H9 (cell line): ENCODE data around the gene ZNG1F. TPM values are rescaled to one million over a fixed set of nuclear protein-coding genes. Genes with fewer than 3 reads are reported as not detected.
"Not testable (repeated sequence)": the region's sequence is repeated elsewhere in the genome, so short reads cannot be mapped to it uniquely, and the experiment has no call there.

Experiments
- DNase-seq: peaks from one replicate; pipeline ENCODE4 v3.0.0-alpha.2; 2017
- H2AFZ ChIP-seq: one replicate; pipeline ENCODE4 v1.6.1; 2013; ENCODE audit warnings: mild to moderate bottlenecking, low read length, control low read depth, moderate library complexity
- H2AK5ac ChIP-seq: 2 replicates; pipeline ENCODE4 v1.6.1; 2013; ENCODE audit warnings: low read length, control low read depth, mixed read lengths; ENCODE audit not compliant: insufficient read length
- H2BK120ac ChIP-seq: one replicate; pipeline ENCODE4 v1.6.1; 2013; ENCODE audit warnings: low read depth, mild to moderate bottlenecking, low read length, control low read depth, inconsistent platforms; ENCODE audit not compliant: poor library complexity, severe bottlenecking
- H2BK12ac ChIP-seq: 2 replicates; pipeline ENCODE4 v1.6.1; 2013; ENCODE audit warnings: low read length, control low read depth, mixed read lengths, low read depth; ENCODE audit not compliant: insufficient read length
- H2BK15ac ChIP-seq: 2 replicates; pipeline ENCODE4 v1.6.1; 2013; ENCODE audit warnings: low read depth, low read length, control low read depth
- H2BK20ac ChIP-seq: one replicate; pipeline ENCODE4 v1.6.1; 2013; ENCODE audit warnings: low read depth, mild to moderate bottlenecking, low read length, control low read depth, inconsistent platforms; ENCODE audit not compliant: poor library complexity, severe bottlenecking
- H2BK5ac ChIP-seq: 2 replicates; pipeline ENCODE4 v1.6.1; 2013; ENCODE audit warnings: low read length, control low read depth, mixed read lengths; ENCODE audit not compliant: insufficient read length
- H3K14ac ChIP-seq: 2 replicates; pipeline ENCODE4 v1.6.1; 2013; ENCODE audit warnings: low read length, control low read depth; ENCODE audit not compliant: insufficient read depth
- H3K18ac ChIP-seq: 2 replicates; pipeline ENCODE4 v1.6.1; 2013; ENCODE audit warnings: low read depth, mild to moderate bottlenecking, mixed read lengths, low read length, control low read depth; ENCODE audit not compliant: insufficient read length
- H3K23ac ChIP-seq: 2 replicates; pipeline ENCODE4 v1.6.1; 2013; ENCODE audit warnings: low read length, control low read depth, mixed read lengths, low read depth; ENCODE audit not compliant: insufficient read length
- H3K23me2 ChIP-seq: 2 replicates; pipeline ENCODE4 v1.6.1; 2013; ENCODE audit warnings: low read depth, mild to moderate bottlenecking, mixed read lengths, low read length, control low read depth; ENCODE audit not compliant: insufficient read length, poor library complexity, severe bottlenecking
- H3K27ac ChIP-seq: 2 replicates; pipeline ENCODE4 v1.5.1; 2013; ENCODE audit warnings: low read length, control low read depth, mixed read lengths, low read depth; ENCODE audit not compliant: insufficient read length
- H3K27me3 ChIP-seq: 2 replicates; pipeline ENCODE4 v1.6.1; 2013; ENCODE audit warnings: low read length, control low read depth, inconsistent platforms; ENCODE audit not compliant: insufficient read depth
- H3K4ac ChIP-seq: 2 replicates; pipeline ENCODE4 v1.6.1; 2013; ENCODE audit warnings: low read depth, mild to moderate bottlenecking, control low read depth, inconsistent platforms, low read length, moderate library complexity
- H3K4me1 ChIP-seq: 2 replicates; pipeline ENCODE4 v1.6.1; 2013; ENCODE audit warnings: low read length, control low read depth, inconsistent platforms; ENCODE audit not compliant: insufficient read depth
- H3K4me2 ChIP-seq: 2 replicates; pipeline ENCODE4 v1.6.1; 2013; ENCODE audit warnings: low read length, control low read depth, mixed read lengths; ENCODE audit not compliant: insufficient read length, insufficient read depth
- H3K56ac ChIP-seq: 2 replicates; pipeline ENCODE4 v1.6.1; 2013; ENCODE audit warnings: low read depth, mild to moderate bottlenecking, mixed read lengths, low read length, control low read depth; ENCODE audit not compliant: insufficient read length
- H3K79me1 ChIP-seq: 2 replicates; pipeline ENCODE4 v1.6.1; 2013; ENCODE audit warnings: low read depth, mild to moderate bottlenecking, moderate library complexity, low read length, control low read depth, inconsistent platforms; ENCODE audit not compliant: insufficient read depth, poor library complexity, severe bottlenecking
- H3K79me2 ChIP-seq: 2 replicates; pipeline ENCODE4 v1.6.1; 2013; ENCODE audit warnings: low read length, control low read depth, inconsistent platforms; ENCODE audit not compliant: insufficient read depth
- H3K9ac ChIP-seq: 2 replicates; pipeline ENCODE4 v1.6.1; 2013; ENCODE audit warnings: low read length, control low read depth, mixed read lengths; ENCODE audit not compliant: insufficient read length; ENCODE audit errors: extremely low read depth
- H3K9me3 ChIP-seq: one replicate; pipeline ENCODE4 v1.6.1; 2013; ENCODE audit warnings: low read depth, low read length, inconsistent platforms; ENCODE audit not compliant: control insufficient read depth
- H3T11ph ChIP-seq: one replicate; pipeline ENCODE4 v1.6.1; 2013; ENCODE audit warnings: mild to moderate bottlenecking, low read length, control low read depth, inconsistent platforms
- H4K20me1 ChIP-seq: one replicate; pipeline ENCODE4 v1.6.1; 2013; ENCODE audit not compliant: control insufficient read depth, insufficient read length, insufficient read depth
- H4K5ac ChIP-seq: 2 replicates; pipeline ENCODE4 v1.6.1; 2013; ENCODE audit warnings: low read depth, mild to moderate bottlenecking, mixed read lengths, low read length, control low read depth; ENCODE audit not compliant: insufficient read length
- H4K8ac ChIP-seq: replicated peaks from 2 replicates; pipeline ENCODE4 v1.6.1; 2013; ENCODE audit warnings: low read length, control low read depth, mixed read lengths, low read depth; ENCODE audit not compliant: insufficient read length
- H4K91ac ChIP-seq: 2 replicates; pipeline ENCODE4 v1.6.1; 2013; ENCODE audit warnings: low read depth, mild to moderate bottlenecking, moderate library complexity, mixed read lengths, low read length, control low read depth; ENCODE audit not compliant: insufficient read length
- H3K27ac Mint-ChIP-seq, 3 experiments: 2 replicates in 2 of 3; 3 replicates in 1 of 3; pipeline ENCODE4 v1.8.0; 2020 to 2021; ENCODE audit warnings: mixed read lengths in 3 of 3, mild to moderate bottlenecking in 1 of 3, moderate library complexity in 1 of 3
- H3K27me3 Mint-ChIP-seq: 2 replicates; pipeline ENCODE4 v1.8.0; 2021; ENCODE audit warnings: low read depth, mild to moderate bottlenecking, moderate library complexity, mixed read lengths
- H3K36me3 Mint-ChIP-seq, 3 experiments: 2 replicates in 2 of 3; 3 replicates in 1 of 3; pipeline ENCODE4 v1.8.0; 2020 to 2021; ENCODE audit warnings: low read depth in 3 of 3, mixed read lengths in 3 of 3; ENCODE audit not compliant: insufficient read depth in 1 of 3
- H3K4me1 Mint-ChIP-seq, 2 experiments: 2 replicates each; pipeline ENCODE4 v1.8.0; 2020; ENCODE audit warnings: mixed read lengths in 2 of 2
- H3K4me3 Mint-ChIP-seq, 2 experiments: 2 replicates in 1 of 2; 3 replicates in 1 of 2; pipeline ENCODE4 v1.8.0; 2020 to 2021; ENCODE audit warnings: mild to moderate bottlenecking in 2 of 2, mixed read lengths in 2 of 2, moderate library complexity in 1 of 2
- H3K9me3 Mint-ChIP-seq, 2 experiments: 2 replicates in 1 of 2; 3 replicates in 1 of 2; pipeline ENCODE4 v1.8.0; 2020; ENCODE audit warnings: mild to moderate bottlenecking in 2 of 2, mixed read lengths in 2 of 2, moderate library complexity in 1 of 2
- WGBS: extraction: QIAGEN DNeasy Blood & Tissue Kit; methylation state at CpG from one replicate; pipeline ENCODE4 v1.1.7; 2013; ENCODE audit warnings: missing lambda C conversion rate, low lambda C conversion rate, mixed read lengths; ENCODE audit not compliant: insufficient read length; ENCODE audit errors: extremely low coverage; 5-methylcytosine and 5-hydroxymethylcytosine counted together
- total RNA-seq: library from RNA; stranded (reverse); gene quantifications from 2 replicates; pipeline ENCODE4 v1.2.1, GENCODE V29; 2021

Gene ZNG1F
- total RNA-seq, 1 experiment from 2014 or later = 13.4 TPM

DNA sequence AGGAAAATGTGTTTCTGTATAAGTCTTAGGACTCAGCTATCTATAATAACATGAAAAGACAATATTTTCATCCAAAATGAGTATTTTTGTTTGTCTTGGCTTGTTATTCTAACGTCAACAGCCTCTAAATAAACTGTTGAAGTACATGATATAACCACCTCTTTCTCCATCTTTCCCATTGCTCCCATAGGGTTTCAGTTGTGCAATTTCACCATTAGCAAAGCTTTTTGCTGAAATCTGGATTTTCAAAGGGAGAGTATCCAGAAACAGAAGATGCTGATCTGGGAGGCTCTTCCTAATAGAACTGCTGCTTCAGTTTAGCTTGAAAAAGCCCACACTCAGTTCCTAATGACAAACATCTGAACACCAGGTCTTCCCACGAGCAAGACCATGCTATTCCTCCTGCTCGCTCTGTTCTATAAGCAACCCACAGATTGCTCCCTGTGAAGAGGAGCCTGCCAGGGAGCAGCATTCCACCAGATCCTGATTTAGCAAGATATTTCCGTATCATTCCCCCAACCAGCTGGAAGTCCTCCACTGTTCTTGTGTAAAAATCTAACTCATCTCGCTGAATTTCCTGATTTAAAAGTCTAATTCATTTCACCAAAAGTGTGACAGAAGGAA, 101.8 kb downstream of the ZNG1F start:
- WGBS = no CpG with 5 or more reads among the region's 5 CpGs
- not testable (repeated sequence) for H3K79me1 ChIP-seq, H3K27ac Mint-ChIP-seq, H3K27me3 ChIP-seq, H4K20me1 ChIP-seq, H3K4ac ChIP-seq, H3K36me3 Mint-ChIP-seq, H3K14ac ChIP-seq, H3K4me1 Mint-ChIP-seq, H3K18ac ChIP-seq, H3K9me3 ChIP-seq, H2BK15ac ChIP-seq, H3K4me2 ChIP-seq, DNase-seq, H2AFZ ChIP-seq, H3T11ph ChIP-seq, H3K79me2 ChIP-seq, H4K8ac ChIP-seq, H3K23me2 ChIP-seq, H2BK12ac ChIP-seq, H3K27ac ChIP-seq, H3K4me3 Mint-ChIP-seq, H2BK20ac ChIP-seq, H2BK120ac ChIP-seq, H3K56ac ChIP-seq, H4K5ac ChIP-seq, H3K4me1 ChIP-seq, H4K91ac ChIP-seq, H3K9ac ChIP-seq, H3K23ac ChIP-seq, H2AK5ac ChIP-seq, H2BK5ac ChIP-seq
- H3K9me3 Mint-ChIP-seq = peaks cover 20 to 22% of the 10 kb centered on the region in 2 experiments
- H3K27me3 Mint-ChIP-seq = peaks cover 70% of the 10 kb centered on the region

DNA sequence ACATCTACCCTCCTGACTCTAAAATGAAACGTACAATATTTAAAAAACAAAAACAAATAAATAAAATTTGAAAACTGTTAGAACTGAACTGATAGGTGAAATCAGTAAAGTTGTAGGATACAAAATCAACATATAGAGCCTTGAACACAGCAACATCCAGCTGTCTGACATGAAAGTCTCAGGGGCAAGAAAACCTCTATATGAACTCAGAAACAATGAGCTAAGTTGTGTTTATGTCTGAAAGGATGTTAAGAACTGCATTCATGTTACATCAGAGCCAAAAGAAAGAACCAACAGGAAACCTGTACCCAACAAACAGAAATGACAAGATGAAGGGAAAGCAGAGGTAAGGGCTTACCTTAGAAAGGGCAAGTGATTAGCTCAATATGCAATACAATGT, 102.4 kb downstream of the ZNG1F start:
- peaks cover 70% of the 10 kb centered on the region for H3K27me3 Mint-ChIP-seq
- not testable (repeated sequence) for H2BK120ac ChIP-seq

More for the DNA sequence above, 102.4 kb downstream of the ZNG1F start:
- not testable (repeated sequence) for H4K20me1 ChIP-seq, H3K23me2 ChIP-seq, H4K5ac ChIP-seq, H2AFZ ChIP-seq, H3K27me3 ChIP-seq, H2BK20ac ChIP-seq, H3T11ph ChIP-seq, H2BK12ac ChIP-seq, H3K9me3 ChIP-seq, DNase-seq, H3K79me1 ChIP-seq, H2AK5ac ChIP-seq, H3K14ac ChIP-seq, H3K56ac ChIP-seq, H3K18ac ChIP-seq, H3K4me3 Mint-ChIP-seq, H4K8ac ChIP-seq, H3K27ac ChIP-seq, H3K4me1 ChIP-seq, H3K4me2 ChIP-seq, H3K9ac ChIP-seq, H4K91ac ChIP-seq, H3K4me1 Mint-ChIP-seq, H2BK5ac ChIP-seq, H3K23ac ChIP-seq, H3K4ac ChIP-seq, H2BK15ac ChIP-seq, H3K27ac Mint-ChIP-seq, H3K36me3 Mint-ChIP-seq, H3K79me2 ChIP-seq
- WGBS = no CpG with 5 or more reads among the region's 1 CpG
- peaks cover 20 to 22% of the 10 kb centered on the region in 2 experiments for H3K9me3 Mint-ChIP-seq
